K562 (cell line): ENCODE measurements around the gene SLC16A1. TPM values are rescaled to one million over a fixed set of nuclear protein-coding genes. Genes with fewer than 3 reads are reported as not detected.
A peak's percentile ranks its signal among the peaks of the same experiment; 100 is the strongest.

ENCODE experiments used
- ARID1B ChIP-seq: fragments of 450-650 bp; IDR thresholded peaks from 2 replicates; pipeline ENCODE4 v1.6.1; 2016; ENCODE audit warnings: antibody characterized with exemption, mild to moderate bottlenecking, inconsistent platforms
- CAMTA2 ChIP-seq: fragments of 250-450 bp; sonication (Bioruptor Pico); conservative IDR thresholded peaks from 2 replicates; pipeline ENCODE4 v1.5.1; 2022
- COPS2 ChIP-seq: fragments of 450-650 bp; conservative IDR thresholded peaks from 2 replicates; pipeline ENCODE4 v1.6.1; 2016; ENCODE audit warnings: mild to moderate bottlenecking, moderate library complexity
- ESRRB ChIP-seq: fragments of 250-450 bp; sonication (Bioruptor Pico); IDR thresholded peaks from 2 replicates; pipeline ENCODE4 v1.5.0; 2020; ENCODE audit warnings: mild to moderate bottlenecking, moderate library complexity, borderline replicate concordance
- IFI16 ChIP-seq: fragments of 250-450 bp; sonication (Bioruptor Pico); IDR thresholded peaks from 2 replicates; pipeline ENCODE4 v2.1.2; 2022; ENCODE audit warnings: mild to moderate bottlenecking, inconsistent platforms
- NCOA1 ChIP-seq: fragments of 450-650 bp; IDR thresholded peaks from 2 replicates; pipeline ENCODE4 v1.6.1; 2016; ENCODE audit warnings: low read depth
- NR2F6 ChIP-seq: fragments of 450-650 bp; formaldehyde crosslinking; IDR thresholded peaks from 2 replicates; pipeline ENCODE4 v1.4.0; 2020; ENCODE audit warnings: mild to moderate bottlenecking
- PML ChIP-seq: IDR thresholded peaks from 2 replicates; pipeline ENCODE4 v1.6.1; 2012; ENCODE audit warnings: low read length, inconsistent platforms
- POLR2B ChIP-seq: fragments of 450-650 bp; IDR thresholded peaks from 2 replicates; pipeline ENCODE4 v1.6.1; 2018; ENCODE audit warnings: low read depth; ENCODE audit not compliant: partially characterized antibody
- SOX6 ChIP-seq: fragments of 450-650 bp; IDR thresholded peaks from 2 replicates; pipeline ENCODE4 v1.6.1; 2014; ENCODE audit warnings: mild to moderate bottlenecking
- TAF1 ChIP-seq: IDR thresholded peaks from 2 replicates; pipeline ENCODE4 v1.6.1; 2011; ENCODE audit warnings: mild to moderate bottlenecking, low read length, moderate library complexity; ENCODE audit not compliant: insufficient read depth, control insufficient read depth, severe bottlenecking; ENCODE audit errors: extremely low read depth
- TAF7 ChIP-seq: fragments of 450-650 bp; IDR thresholded peaks from 2 replicates; pipeline ENCODE4 v1.6.1; 2016; ENCODE audit warnings: missing genetic modification characterization, missing compliant biosample characterization
- ZNF175 ChIP-seq: fragments of 200-800 bp; sonication (Bioruptor generic); IDR thresholded peaks from 2 replicates; pipeline ENCODE4 v1.6.1; 2016; ENCODE audit warnings: low read depth, mild to moderate bottlenecking, missing genetic modification characterization, missing compliant biosample characterization
- ZNF217 ChIP-seq: sonication (generic); formaldehyde crosslinking; IDR thresholded peaks from 2 replicates; pipeline ENCODE4 v1.8.0; 2022; ENCODE audit warnings: mild to moderate bottlenecking, missing genetic modification reagents
- ZNF282 ChIP-seq: sonication (generic); formaldehyde crosslinking; IDR thresholded peaks from 2 replicates; pipeline ENCODE4 v1.8.1; 2023; ENCODE audit warnings: missing genetic modification reagents
- polyA plus RNA-seq, 8 experiments: library from polyadenylated mRNA; depleted of rRNA in 4 of 8; stranded (reverse) in 5 of 8; unstranded in 3 of 8; fragments of >200 nt; fragmentation: Nextera tagmentation in 2 of 8; fragmentation: Illumina TruSeq in 1 of 8; extraction: Ambion mirVana in 2 of 8; extraction: Trizol in 1 of 8; gene quantifications; 2 replicates each; pipeline versions ENCODE4 v1.2.1 to v1.2.3, GENCODE V29; 2011 to 2014; ENCODE audit warnings: inconsistent platforms in 1 of 8, missing spikeins in 1 of 8
- total RNA-seq, 7 experiments: library from RNA; depleted of rRNA in 6 of 7; stranded (reverse); fragments of >200 nt in 6 of 7; fragmentation: Illumina TruSeq in 2 of 7; extraction: Trizol in 2 of 7; gene quantifications; 2 replicates each; pipeline versions ENCODE4 v1.2.1 to v1.2.3, GENCODE V29; 2011 to 2021; ENCODE audit warnings: low replicate concordance in 1 of 7
- TF ChIP-seq, protein P1 (sequence below), 2 experiments: IDR thresholded peaks; 2 replicates each; pipeline ENCODE4 v1.6.1; 2012; ENCODE audit warnings: improper control_type of control experiment in 2 of 2, low read depth in 2 of 2, low read length in 2 of 2, borderline replicate concordance in 1 of 2
- TF ChIP-seq, protein P2 (sequence below), 2 experiments: fragments of 450-650 bp in 1 of 2; sonication (generic) in 1 of 2; formaldehyde crosslinking; conservative IDR thresholded peaks; 2 replicates each; pipeline versions ENCODE4 v1.4.0 to v1.8.1; 2020 to 2022; ENCODE audit warnings: mild to moderate bottlenecking in 1 of 2, missing genetic modification reagents in 1 of 2
- TF ChIP-seq, protein P3 (sequence below): fragments of 250-450 bp; sonication (Bioruptor Pico); IDR thresholded peaks from 2 replicates; pipeline ENCODE4 v1.8.0; 2022; ENCODE audit warnings: inconsistent platforms, mild to moderate bottlenecking, moderate library complexity, borderline replicate concordance
- TF ChIP-seq, protein P4 (sequence below): sonication (generic); formaldehyde crosslinking; IDR thresholded peaks from 2 replicates; pipeline ENCODE4 v1.8.0; 2022; ENCODE audit warnings: mild to moderate bottlenecking, missing genetic modification reagents

Gene SLC16A1
- total and polyA plus RNA-seq, 9 of the 15 experiments (the other 6 are each of a cell fraction or from before 2014, with no cell fraction given), result 73.1 to 244 (median 117) TPM

DNA sequence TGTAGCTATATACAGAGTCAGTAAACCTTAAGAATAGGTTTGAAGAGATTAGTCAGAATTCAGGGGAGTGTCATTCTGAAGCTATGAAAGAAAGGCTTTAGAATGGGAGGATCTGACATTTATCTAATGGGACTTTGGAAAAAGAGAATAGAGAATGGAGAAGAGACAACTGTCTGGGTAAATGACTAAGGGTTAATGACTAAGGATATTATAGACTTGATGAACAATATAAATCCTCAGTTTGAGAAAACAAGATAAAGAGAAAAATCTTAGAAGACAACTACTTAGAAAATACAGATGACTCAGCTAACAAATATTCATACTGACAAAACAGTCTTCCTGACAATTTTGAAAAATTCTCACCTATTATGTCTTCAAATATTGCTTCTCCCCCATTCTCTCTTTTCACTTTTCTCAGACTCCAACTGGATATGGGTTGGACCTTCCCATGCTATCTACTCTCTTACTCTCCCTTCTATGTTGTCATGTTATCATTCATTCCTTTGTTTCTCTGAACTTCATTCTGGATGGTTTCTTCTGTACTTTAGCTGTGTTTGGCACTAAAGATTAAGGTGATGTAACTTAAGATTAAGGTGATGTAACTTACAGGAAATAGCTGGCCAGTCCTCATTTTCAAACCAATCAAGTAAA, 20.4 kb downstream of the SLC16A1 start (continued):
- no peak for TF ChIP-seq PML
- TF ChIP-seq ZNF175 (CRISPR knock-in tag), result peak; percentile 73; the same call in 1 of the 2 replicates
- TF ChIP-seq TAF7 (tag), result no peak
- TF ChIP-seq, protein P1, sequence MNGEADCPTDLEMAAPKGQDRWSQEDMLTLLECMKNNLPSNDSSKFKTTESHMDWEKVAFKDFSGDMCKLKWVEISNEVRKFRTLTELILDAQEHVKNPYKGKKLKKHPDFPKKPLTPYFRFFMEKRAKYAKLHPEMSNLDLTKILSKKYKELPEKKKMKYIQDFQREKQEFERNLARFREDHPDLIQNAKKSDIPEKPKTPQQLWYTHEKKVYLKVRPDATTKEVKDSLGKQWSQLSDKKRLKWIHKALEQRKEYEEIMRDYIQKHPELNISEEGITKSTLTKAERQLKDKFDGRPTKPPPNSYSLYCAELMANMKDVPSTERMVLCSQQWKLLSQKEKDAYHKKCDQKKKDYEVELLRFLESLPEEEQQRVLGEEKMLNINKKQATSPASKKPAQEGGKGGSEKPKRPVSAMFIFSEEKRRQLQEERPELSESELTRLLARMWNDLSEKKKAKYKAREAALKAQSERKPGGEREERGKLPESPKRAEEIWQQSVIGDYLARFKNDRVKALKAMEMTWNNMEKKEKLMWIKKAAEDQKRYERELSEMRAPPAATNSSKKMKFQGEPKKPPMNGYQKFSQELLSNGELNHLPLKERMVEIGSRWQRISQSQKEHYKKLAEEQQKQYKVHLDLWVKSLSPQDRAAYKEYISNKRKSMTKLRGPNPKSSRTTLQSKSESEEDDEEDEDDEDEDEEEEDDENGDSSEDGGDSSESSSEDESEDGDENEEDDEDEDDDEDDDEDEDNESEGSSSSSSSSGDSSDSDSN (IDR thresholded peaks at IDR 0.05; ENCODE audit: borderline replicate concordance in 1 of 2, low read depth in 2 of 2, low read length in 2 of 2), result no peak
- TF ChIP-seq, protein P2, sequence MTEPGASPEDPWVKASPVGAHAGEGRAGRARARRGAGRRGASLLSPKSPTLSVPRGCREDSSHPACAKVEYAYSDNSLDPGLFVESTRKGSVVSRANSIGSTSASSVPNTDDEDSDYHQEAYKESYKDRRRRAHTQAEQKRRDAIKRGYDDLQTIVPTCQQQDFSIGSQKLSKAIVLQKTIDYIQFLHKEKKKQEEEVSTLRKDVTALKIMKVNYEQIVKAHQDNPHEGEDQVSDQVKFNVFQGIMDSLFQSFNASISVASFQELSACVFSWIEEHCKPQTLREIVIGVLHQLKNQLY (CRISPR knock-in tag; conservative IDR thresholded peaks at IDR 0.05), result no peak
- TF ChIP-seq ZNF217 (CRISPR knock-in tag), result no peak
- TF ChIP-seq NCOA1, result peak; percentile 64; the same call in 1 of the 2 replicates
- TF ChIP-seq IFI16 (CRISPR knock-in tag), result no peak
- no peak for TF ChIP-seq TAF1
- peak; percentile 94 for TF ChIP-seq ARID1B
- TF ChIP-seq NR2F6, result no peak
- TF ChIP-seq POLR2B, result peak; percentile 24
- TF ChIP-seq SOX6, result peak; percentile 99
- TF ChIP-seq COPS2, result no peak
- TF ChIP-seq, protein P3, sequence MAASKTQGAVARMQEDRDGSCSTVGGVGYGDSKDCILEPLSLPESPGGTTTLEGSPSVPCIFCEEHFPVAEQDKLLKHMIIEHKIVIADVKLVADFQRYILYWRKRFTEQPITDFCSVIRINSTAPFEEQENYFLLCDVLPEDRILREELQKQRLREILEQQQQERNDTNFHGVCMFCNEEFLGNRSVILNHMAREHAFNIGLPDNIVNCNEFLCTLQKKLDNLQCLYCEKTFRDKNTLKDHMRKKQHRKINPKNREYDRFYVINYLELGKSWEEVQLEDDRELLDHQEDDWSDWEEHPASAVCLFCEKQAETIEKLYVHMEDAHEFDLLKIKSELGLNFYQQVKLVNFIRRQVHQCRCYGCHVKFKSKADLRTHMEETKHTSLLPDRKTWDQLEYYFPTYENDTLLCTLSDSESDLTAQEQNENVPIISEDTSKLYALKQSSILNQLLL (CRISPR knock-in tag), result no peak
- TF ChIP-seq, protein P4, sequence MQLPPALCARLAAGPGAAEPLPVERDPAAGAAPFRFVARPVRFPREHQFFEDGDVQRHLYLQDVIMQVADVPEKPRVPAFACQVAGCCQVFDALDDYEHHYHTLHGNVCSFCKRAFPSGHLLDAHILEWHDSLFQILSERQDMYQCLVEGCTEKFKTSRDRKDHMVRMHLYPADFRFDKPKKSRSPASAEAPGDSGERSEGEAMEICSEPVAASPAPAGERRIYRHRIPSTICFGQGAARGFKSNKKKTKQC (CRISPR knock-in tag), result no peak
- TF ChIP-seq ESRRB, result no peak
- no peak for TF ChIP-seq CAMTA2 (CRISPR knock-in tag)
- TF ChIP-seq ZNF282 (CRISPR knock-in tag), result no peak
